GOT3 (cell line): ENCODE results near the gene EEFSEC.

Experiments used
- DNase-seq: peaks from one replicate; lab custom pipeline; 2025; ENCODE audit warnings: mixed read lengths; lab: John Stamatoyannopoulos, UW

Gene EEFSEC

GRCh38 chr3:128153156-128154041, at the start of gene EEFSEC:
TSS of gene EEFSEC (plus strand) at chr3:128153481. CDS start at chr3:128153508, 27 bp downstream.
- peak; percentile 62 for DNase-seq

- DNase-seq = no peak
These were observed 45.4 kb upstream of the EEFSEC start for GRCh38 chr3:128107834-128108233.

GRCh38 chr3:128111147-128111546, 42.1 kb upstream of the EEFSEC start:
- no peak for DNase-seq

- no peak for DNase-seq
These were observed 40.8 kb upstream of the EEFSEC start for GRCh38 chr3:128112357-128112968.

- no peak for DNase-seq
These were observed 39.2 kb upstream of the EEFSEC start for GRCh38 chr3:128113817-128114794.

GRCh38 chr3:128122013-128122412, 31.3 kb upstream of the EEFSEC start:
- DNase-seq = no peak

- no peak for DNase-seq
These were observed 30.1 kb upstream of the EEFSEC start for GRCh38 chr3:128123156-128123537.

GRCh38 chr3:128123538-128124368, 29.5 kb upstream of the EEFSEC start, which contains the start of gene RUVBL1:
TSS of gene RUVBL1 (minus strand) at chr3:128123812. CDS start at chr3:128123724, 88 bp downstream.
- DNase-seq = peak; percentile 82

- DNase-seq = no peak
These were observed 26.0 kb upstream of the EEFSEC start for GRCh38 chr3:128127236-128127635.

GRCh38 chr3:128128251-128128650, 25.0 kb upstream of the EEFSEC start:
- no peak for DNase-seq

- DNase-seq = no peak
These were observed 21.2 kb upstream of the EEFSEC start for GRCh38 chr3:128131897-128132646.

- no peak for DNase-seq
These were observed 19.9 kb upstream of the EEFSEC start for GRCh38 chr3:128133273-128133883.

GRCh38 chr3:128143496-128143895, 9.8 kb upstream of the EEFSEC start:
- no peak for DNase-seq

GRCh38 chr3:128144512-128145187, 8.6 kb upstream of the EEFSEC start:
- DNase-seq = no peak

- no peak for DNase-seq
These were observed 8.0 kb upstream of the EEFSEC start for GRCh38 chr3:128145279-128145678.

- no peak for DNase-seq
These were observed 7.1 kb upstream of the EEFSEC start for GRCh38 chr3:128146201-128146600.

GRCh38 chr3:128149650-128150049, 3.6 kb upstream of the EEFSEC start:
- no peak for DNase-seq

GRCh38 chr3:128151758-128152274, 1.5 kb upstream of the EEFSEC start:
- no peak for DNase-seq
